Suprapubic skin (tissue), 4 donors: ENCODE results near the gene VIPAS39.

Experiments
- CTCF ChIP-seq, 2 donors: fragments of 200-600 bp in 1 of 2; fragments of 450-650 bp in 1 of 2; sonication (generic) in 1 of 2; IDR thresholded peaks; one replicate each; pipeline ENCODE4 v1.5.1; 2016 to 2019; ENCODE audit warnings: antibody characterized with exemption in 2 of 2, mild to moderate bottlenecking in 1 of 2, moderate library complexity in 1 of 2
- POLR2A ChIP-seq, 2 donors: fragments of 450-650 bp; IDR thresholded peaks; one replicate each; pipeline ENCODE4 v1.6.1; 2017; ENCODE audit warnings: antibody characterized with exemption in 2 of 2, mild to moderate bottlenecking in 2 of 2, moderate library complexity in 2 of 2
- POLR2AphosphoS5 ChIP-seq, 3 donors: sonication (generic); formaldehyde crosslinking; IDR thresholded peaks; one replicate each; pipeline ENCODE4 v1.6.1; 2017; ENCODE audit warnings: antibody characterized with exemption in 3 of 3

- TF ChIP-seq POLR2A (IDR thresholded peaks at IDR 0.05) (no peak), CTCF (IDR thresholded peaks at IDR 0.05) (no peak), POLR2AphosphoS5 (IDR thresholded peaks at IDR 0.05) (no peak)
These were observed 48.3 kb downstream of the VIPAS39 start for GRCh38 chr14:77409131-77409533.
